Measurements from ENCODE around the gene PPIA.
"Not testable (repeated sequence)": the region's sequence is repeated elsewhere in the genome, so short reads cannot be mapped to it uniquely, and the experiment has no call there.

PPIA gene

DNA sequence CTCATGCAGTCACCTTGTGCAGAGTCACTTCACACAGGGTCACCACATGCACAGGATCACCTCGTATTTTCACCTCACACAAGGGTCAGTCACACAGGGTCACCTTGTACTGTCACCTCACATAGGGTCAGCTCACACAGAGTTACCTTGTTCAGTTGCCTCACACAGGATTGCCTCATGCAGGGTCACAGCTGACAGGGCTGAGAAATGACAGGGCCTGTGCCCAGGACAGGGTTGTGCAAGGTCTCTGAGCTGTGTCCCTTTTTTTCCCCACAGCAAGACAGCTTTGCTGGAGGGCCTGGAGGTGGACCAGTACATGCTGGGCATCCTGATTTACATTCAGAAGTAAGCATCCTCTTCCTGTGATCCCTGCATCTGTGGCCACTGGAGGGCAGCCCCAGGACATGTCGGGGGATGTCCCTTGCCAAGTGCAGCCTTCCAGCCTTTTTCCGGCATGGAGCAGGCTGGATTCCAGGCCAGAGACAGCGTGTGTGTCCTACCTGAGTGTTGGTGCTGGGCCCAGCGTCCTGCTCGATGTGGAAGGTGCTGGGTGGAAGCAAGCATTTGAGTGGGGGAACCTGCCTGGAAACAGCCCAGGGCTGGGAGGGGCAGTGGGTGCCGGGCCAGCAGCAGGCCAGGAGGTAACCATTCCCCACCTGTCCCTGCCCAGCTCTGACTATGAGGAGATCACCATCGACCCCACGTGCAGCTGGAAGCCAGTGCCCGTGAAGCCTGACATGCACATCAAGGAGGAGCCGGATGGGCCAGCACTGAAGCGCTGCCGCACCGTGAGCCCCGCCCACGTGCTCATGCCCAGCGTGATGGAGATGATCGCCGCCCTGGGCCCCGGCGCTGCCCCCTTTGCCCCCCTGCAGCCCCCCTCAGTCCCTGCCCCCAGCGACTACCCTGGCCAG is 31.6 kb upstream of the PPIA start:
- DNase-seq: no peak

DNA sequence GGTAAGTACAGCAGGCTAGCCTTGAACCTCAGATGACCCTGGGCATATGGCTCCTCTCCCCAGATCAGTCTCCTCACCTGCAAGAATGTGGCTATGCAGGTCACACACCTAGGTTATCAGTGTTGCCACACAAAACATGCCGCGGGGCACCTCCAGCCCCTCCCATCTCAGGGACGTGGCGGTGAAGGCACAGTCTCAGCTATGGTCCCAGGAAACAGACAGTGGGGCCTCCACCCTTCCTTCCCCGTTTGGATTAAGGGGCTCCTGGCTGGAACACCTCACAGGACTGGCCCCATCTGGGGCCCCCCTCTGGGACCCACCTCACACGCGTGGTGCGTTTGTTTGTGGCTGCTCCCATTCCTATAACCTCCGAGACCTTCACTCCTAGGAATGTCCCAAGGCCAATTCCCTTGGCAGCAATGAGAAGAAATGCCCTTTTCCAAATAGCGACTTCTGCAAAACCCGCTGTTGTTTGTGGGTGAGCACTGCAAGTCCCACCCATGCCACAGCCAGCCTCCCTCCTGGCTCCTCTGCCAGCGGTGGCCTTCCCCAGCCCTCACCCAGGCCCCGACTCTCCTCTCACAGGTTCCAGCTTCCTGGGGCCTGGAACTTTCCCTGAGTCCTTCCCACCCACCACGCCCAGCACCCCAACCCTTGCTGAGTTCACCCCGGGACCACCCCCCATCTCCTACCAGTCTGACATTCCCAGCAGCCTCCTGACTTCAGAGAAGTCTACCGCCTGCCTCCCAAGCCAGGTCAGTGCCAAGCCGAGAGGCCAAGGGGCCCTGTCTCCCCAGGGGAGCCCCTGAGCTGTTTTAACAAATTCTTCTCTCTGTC is 30.7 kb upstream of the PPIA start:
- no peak for DNase-seq

DNA sequence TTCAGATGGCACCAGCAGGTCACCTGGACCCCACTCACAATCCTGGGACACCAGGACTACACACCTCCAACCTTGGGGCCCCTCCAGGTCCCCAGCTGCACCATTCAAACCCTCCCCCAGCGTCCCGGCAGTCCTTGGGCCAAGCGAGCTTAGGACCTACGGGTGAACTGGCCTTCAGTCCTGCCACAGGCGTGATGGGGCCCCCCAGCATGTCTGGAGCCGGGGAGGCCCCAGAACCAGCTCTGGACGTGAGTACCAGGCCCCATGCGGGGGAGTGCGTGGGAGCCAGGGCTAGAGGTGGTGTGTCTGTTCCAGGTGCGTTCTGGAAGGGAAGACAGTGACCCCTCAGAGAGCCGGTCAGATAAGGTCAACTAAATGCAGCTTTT is 30.1 kb upstream of the PPIA start:
- DNase-seq: no peak

DNA sequence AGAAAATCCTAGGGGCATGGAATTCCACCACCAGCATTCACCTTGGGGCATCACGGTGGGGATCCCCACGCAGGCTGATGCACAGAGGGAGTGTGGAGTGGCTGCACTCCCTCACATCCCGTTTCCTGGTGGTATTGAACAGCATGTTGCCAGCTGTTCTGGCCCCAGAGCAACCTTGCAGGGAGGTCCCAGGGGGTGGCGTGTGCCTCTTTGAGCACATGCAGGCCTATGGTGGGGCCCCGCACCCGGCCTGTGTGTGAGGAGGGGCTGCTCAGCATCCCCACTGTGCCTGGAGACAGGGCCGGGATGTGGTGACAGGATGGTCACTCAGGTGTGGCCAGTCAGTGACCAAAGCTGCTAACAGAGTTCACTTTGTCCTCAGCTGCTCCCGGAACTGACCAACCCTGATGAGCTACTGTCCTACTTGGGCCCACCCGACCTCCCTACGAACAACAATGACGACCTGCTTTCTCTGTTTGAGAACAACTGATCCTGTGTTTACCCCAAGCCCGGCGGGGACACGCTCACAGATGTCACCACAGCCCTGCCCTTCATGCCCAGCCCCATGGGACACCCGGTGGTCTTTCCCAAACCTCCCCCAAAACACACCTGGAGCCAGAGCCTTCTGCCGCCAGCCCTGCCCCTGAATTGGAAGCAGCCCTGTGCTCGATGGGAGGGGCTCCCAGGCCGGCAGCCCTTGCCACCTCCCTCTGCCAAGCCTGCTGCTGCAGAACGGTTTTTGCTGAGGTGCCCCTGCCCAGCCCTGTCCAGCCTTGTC is 29.2 kb upstream of the PPIA start:
- no peak for DNase-seq

DNA sequence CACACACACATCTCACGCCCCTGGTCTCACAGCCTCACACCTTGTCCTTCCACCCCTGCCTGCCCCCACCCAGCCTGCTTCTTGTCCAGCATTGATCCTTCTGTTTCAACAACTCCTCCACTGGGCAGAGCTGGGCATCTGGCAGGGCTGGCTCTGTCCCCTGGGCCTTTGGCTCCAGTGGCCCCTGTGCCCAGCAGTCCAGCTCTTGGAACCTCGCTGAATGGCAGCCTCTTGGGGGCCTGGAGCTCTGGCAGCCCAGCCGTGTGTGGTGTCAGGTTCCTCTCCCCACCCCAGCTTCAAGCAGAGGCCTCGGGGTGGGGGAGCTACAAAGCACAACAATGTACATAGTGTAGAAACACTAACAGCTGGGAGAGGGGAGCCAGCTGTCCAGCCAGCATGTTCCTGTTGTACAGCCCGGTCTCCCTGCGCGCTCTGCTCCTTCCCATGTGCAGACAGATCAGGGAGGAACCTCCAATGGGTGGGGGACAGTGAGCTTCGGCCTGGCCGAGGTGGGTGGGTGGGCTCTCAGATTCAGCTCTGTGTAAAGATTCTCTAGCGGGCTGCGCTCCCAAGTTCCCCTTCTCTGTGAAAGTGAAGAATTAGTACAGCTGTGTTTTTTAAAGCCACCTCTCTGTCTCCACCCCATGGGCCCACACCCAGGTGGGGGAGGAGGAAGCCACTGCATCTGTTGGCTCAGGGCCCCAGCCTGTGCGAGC is 28.4 kb upstream of the PPIA start:
- peak; percentile 83 for DNase-seq

DNA sequence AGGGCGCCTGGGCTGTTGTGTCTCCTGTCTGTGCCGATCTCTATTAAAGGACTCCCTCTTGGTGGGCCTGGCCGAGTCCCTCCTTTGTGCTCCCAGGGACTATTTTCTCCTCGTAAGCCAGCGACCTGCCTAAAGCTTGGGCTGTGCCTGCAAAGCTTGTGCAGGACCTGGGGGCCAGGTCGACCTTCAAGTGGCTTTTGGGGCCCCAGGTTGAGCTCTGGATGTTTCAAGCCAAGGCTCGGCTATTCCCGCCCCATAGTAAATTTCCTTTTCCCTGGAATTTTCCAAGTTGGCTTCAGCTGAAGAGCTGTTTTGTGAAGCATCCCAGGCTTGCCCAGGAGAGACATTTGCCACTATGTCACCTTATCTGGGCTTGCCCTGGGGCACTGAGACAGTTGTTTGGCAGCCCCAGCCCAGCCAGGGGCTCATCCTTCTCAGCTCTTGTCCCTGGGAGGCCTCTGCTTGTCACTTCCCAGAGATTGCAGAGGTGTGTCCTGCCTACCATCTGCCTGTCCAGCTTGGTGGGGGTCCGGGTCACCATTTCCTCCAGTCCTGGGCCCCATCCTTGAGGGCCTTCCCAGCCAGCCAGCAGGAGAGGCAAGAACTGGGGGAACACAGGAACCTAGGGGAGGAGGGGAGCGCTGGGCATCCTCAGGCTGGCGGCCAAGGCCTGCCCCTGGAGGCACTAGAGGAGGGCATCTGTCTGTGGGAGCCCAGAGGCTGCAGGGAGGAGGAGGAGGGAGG is 27.7 kb upstream of the PPIA start:
- no peak for DNase-seq

DNA sequence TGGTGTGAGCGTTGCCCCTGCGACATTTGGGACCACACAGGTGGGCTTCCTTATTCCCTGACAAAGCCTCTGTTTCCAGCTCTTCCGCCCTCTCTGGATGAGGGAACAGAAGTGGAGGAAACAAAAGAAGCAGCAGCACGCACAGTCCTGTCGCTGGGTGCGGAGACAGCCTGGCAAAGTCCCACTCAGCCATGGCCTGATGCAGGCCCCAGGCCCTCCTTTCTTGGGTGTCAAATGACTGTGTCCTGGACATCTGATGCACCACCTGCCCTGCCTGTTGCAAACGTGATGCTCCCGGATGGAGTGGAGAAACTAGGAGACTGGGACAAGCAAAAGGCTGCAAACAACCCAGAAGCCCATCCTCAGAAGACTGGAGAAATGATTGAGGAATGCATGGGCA is 27.1 kb upstream of the PPIA start:
- no peak for DNase-seq

DNA sequence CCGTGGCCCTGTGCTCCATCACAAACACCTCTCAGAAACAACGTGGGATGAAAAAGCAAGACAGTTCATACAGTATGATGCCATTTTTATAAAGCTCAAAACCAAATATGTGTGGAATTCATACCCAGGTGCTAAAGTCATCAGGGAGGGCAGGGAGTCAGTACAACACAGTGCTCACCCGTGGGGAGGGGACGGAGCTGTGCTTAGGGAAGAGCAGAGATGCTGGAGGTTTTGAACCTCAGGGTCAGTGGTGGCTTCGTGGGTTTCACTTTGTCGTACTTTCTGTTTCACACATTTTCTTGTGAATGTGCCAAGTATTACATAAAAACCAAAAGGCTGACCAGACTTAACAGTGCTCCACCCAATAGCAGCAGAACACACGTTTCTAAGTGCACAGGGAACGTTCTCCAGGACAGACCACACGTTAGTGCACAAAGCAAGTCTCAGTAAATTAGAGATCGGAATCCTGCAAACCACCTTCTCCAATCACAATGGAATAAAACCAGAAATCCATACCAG is 26.6 kb upstream of the PPIA start:
- peak; percentile 50 for DNase-seq

DNA sequence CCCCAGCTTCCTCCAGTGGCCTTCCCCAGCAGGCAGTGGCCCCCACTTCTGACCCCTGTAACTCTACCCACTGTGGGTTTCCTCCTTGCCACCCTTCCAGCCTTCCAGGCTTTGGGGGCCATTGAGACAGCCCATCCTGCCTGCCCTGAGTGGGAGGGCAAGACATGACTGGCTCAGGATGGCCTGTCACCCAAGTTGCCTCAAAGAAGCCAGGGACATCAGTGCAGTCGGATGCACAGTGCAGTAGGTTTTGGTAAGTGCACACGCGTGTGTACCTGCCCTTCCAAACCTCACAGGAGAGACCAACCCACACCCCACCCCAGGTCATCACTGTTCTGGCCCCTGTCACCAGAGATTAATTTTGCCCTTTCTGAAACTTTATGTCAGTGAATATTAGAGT is 25.1 kb upstream of the PPIA start:
- no peak for DNase-seq

DNA sequence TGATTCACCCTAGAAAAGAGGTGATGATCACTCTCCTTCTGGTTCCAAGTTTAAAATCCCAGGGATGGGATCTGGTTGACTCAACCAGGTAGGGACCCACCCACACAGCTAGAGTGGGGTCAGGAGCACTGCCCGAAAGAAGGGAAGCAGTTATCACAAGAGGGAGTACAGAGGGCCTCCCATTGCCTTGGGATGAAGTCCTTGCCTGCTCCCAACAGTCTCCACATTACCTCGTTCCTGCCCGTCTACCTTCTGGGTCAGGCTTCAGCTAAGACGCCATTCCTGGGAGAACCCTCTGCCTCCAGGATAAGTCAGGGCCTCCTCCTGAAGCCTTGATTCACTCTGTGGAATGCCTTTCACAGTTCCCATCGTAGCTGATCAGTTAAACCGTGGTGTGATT is 24.0 kb upstream of the PPIA start:
- no peak for DNase-seq

DNA sequence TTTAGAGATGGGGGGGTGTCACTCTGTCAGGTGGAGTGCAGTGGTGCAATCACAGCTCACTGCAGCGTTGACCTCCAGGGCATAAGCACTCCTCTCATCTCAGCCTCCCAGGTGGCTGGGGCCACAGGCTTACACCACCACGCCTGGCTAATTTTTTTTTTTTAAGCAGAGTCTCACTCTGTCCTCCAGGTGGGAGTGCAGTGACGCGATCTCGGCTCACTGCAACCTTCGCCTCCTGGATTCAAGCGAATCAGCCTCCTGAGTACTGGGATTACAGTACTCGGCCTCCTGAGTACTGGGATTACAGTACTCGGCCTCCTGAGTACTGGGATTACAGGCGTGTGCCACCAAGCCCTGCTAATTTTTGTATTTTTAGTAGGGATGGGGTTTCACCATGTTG is 23.6 kb upstream of the PPIA start:
- no peak for DNase-seq

DNA sequence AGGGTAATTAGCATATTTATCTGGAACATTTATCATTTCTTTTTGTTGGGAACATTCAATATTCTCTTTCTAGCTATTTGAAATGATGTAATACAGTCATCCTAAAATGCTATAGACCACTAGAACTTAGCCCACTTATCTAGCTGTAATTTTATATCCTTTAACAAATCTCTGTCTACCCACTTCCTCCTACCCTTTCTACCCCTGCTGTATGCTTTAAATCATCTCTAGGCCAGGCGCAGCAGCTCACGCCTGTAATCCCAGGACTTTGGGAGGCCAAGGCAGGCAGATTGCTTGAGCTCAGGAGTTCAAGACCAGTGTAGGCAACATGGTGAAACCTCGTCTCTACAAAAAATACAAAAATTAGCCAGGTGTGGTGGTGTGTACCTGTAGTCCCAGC is 22.0 kb upstream of the PPIA start:
- not testable (repeated sequence) for DNase-seq

DNA sequence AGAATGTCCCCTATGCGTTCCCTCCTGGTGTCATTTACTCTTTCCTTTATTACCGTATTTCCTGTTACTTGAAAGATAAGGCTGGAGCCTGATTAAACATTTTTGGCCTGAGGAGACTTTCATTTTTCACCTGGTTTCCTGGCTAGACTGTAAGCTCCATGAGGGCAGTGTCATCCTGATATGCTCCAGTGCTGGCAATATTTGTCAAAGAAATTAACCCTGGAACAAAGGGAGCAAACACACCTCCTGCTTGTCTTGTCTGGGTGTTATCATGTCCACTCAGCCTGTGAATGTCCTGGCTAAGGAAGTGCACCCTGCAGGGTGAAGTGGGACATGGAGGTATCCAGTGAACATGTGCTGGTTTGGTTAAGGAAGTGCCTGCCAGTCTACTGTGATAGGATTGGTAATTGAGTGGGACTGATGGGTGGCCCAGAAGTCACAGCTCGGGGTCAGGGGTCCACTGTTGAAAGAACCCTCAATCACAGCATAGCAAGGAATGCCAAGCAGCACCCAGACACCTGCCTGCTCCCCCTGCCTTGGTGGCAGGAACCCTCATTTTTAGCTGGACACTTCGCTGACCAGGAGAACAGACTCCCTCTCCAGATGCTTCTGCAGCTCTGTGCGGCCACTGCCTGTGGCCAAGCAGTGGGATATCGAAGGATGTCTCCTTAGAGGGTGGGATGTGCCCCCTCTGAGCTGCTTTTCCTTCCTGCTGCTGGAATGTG is 20.9 kb upstream of the PPIA start:
- no peak for DNase-seq

DNA sequence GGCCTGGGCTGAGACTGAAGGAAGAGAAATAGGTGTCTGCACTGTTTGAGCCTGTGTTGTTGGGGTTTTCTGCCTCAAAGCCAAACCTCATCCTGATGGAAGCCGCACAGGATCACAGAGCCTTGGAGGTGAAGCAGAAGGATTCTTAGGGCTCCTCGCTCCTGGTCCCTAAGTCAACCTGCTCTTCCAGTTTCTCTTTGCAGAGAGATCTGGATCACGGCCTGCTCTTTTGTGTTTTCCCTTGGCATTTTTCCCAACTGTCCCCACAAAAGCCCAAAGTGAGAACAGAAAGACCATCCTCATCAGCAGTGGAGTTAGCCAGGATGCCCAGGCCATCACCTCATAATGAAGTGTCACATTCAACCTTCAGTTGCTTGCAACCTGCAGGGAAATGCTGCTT is 20.3 kb upstream of the PPIA start:
- no peak for DNase-seq

DNA sequence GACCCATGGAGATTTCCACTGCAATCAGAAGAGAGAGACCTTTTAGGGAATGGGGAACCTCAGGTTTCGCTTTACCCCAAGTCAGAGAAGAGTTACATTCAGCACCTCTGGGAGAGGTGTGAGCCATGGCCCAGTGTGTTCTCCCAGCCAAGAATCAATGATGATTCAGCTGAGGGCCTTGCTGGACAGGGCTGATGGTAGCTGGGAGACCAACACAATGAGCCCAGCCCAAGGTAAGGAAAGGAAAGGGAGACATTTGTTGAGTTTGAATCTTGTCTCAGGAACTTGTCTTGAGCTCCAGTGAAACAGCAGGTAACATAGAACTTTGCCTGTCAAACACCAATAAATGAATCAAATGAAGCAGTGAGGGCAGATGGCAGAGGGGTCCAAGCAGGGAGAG is 14.0 kb upstream of the PPIA start:
- DNase-seq: no peak

DNA sequence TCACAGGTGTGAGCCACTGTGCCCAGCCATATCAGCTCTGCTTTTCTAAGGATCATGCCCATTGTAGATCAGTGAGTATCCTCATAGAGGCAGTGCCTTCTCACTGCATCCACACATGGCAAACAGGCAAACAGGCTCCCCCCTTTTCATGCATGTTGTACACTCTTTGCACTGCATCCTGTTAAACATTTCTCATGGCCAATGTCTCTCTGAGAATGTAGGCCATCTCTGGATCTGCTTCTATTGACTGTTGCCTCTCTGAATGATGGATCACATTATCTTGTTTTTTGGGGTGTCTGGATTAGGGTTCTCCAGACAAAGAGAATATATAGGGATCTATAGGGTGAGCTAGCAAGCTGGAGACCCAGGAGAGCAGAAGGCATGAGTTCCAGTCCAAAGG is 13.1 kb upstream of the PPIA start:
- DNase-seq: no peak

DNA sequence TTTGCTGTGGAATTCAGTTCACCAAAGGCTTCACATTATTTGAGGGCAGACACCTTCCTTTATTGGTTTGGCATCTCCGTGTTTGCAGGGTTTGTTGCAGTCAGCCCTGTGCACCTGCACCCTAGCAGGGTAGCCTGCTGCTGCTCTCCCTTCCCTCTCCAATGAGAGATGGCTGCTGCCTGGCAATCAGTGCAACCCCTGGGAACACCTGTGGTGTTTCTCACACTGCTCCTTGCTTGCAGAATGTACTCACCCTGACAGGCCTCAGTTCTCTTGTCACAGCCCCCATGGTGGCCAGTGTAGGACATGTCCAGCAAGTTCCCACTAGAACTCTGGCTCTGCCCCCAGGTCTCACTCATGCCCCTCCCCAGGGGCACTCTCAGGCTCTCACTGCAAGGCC is 12.1 kb upstream of the PPIA start:
- no peak for DNase-seq

DNA sequence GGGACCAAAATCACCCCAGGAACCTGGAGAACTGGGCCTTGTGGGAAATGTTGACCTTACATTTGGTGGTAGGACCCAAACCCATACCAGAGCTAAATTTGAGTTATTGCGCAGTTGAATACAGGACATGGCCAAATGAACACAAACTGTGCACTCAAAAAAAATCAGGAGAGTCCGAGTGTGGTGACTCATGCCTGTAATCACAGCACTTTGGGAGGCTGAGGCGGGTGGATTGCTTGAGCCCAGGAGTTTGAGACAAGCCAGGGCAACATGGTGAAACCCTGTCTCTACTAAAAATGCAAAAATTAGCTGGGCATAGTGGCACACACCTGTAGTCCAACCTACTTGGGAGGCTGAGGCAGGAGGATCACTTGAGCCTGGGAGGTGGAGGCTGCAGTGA is 11.3 kb upstream of the PPIA start:
- not testable (repeated sequence) for DNase-seq

DNA sequence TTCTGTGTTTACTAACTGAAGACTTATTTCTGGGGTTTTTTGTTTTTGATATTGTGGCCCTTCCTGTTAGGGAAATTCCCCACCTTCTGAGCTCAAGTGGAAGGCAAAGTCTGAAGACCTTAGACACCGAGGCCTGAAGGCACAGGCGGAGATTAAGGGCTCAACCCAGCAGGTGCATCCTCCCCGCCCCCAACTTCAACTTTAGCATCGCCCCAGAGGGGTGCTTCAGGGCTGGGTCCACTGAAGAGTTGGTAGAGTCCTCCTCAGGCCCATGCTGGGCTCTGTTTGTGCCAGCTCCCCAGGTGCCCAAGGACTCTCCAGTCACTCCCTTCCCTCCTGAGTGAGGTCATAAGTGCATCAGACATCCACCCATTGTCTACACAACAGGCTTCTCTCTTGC is 9.4 kb upstream of the PPIA start:
- DNase-seq: no peak

DNA sequence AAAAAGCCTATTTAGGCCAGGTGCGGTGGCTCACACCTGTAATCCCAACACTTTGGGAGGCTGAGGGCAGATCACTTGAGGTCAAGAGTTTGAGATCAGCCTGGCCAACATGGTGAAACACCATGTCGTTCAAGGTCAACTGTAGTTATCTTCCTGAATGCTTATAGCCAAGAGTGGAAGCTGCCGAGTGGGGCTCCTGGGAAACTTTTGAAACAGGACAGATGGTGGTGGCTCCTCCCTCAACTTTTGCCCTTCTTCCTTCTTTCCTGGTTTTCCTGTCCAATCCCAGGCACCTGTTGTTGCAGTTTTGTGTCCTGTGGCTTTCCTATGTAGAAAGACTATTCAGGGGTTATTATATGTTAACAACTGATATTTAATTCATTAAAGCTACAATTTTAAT is 8.7 kb upstream of the PPIA start:
- DNase-seq: no peak

DNA sequence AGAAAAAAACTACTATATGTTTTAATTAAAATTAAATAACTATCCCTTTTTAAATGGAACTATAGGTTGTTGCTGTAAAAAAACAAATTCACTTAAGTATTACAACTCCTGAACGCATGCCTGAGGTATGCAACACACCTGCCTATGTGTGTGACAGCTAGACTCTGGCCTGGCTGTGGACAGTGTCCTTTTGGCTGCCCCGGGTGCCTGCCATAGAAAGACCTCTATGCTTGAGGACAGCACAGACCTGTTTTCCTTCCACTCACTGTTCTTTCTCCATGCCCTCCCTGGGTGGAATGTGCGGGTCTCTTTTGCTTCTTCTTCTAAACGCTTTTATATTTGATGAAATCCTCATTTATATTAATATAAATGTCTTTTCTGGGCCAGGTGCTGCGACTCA is 6.5 kb upstream of the PPIA start:
- no peak for DNase-seq
